ENCODE measurements around the gene TMEM212.

The TMEM212 gene

DNA sequence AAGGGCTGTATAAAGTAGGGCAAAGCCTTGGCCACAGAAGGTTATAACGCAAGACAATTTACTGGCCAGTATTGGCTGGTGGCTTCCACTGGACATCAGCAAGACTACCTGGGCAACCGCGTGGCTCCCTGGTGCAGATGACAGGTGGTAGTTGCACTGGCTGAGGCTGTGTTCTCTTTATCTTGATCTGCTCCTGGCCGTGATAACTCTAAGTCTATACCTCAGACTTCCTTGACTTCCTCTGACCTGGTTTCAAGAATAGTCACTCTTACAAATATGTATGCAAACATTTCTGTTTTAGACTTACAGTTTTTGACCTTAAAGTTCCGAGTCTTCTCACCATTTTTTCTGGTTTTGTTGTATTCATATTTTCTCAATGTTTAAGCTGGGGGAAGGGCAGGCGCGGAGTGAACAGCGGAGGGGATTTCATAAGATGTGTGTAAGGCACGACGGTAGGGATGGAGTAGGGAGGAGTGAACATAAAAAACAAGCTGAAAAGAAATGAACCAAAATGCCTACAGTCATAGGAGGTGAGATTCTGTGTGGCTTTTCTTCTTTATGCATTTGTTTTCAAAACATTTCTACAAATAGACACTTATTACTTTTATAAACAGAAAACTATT, 15.2 kb upstream of the TMEM212 start:
- Histone ChIP-seq H3K9me3 (ENCODE audit: insufficient read depth, low read depth, low read length) (no peaks in the 10 kb centered on the region), H3K4me3 (ENCODE audit: low read length, poor library complexity, severe bottlenecking) (no peak overlapping the region), H3K36me3 (ENCODE audit: insufficient read depth, low read length) (no peaks in the 10 kb centered on the region), H3K27me3 (ENCODE audit: insufficient read depth, low read length, poor library complexity, severe bottlenecking) (no peaks in the 10 kb centered on the region), H4K20me1 (ENCODE audit: insufficient read depth, low read length, poor library complexity, severe bottlenecking) (no peaks in the 10 kb centered on the region), H3K79me2 (ENCODE audit: insufficient read depth, low read length) (no peaks in the 10 kb centered on the region), H3K9me2 (replicated peaks; ENCODE audit: low read depth, low read length) (no peaks in the 10 kb centered on the region), H3K9ac (ENCODE audit: low read depth, low read length, poor library complexity, severe bottlenecking) (no peak overlapping the region), H2AFZ (ENCODE audit: low read length) (0 out of 2 replicates have a peak overlapping the region, but pooled peaks have one; percentile 16), H3F3A (ENCODE audit: low read depth) (no peaks in the 10 kb centered on the region), H3K4me1 (ENCODE audit: insufficient read depth, low read length, poor library complexity, severe bottlenecking) (peaks cover 5% of the 10 kb centered on the region), H3K4me2 (ENCODE audit: low read depth, low read length, poor library complexity, severe bottlenecking) (no peak overlapping the region)
- TF ChIP-seq EZH2phosphoT487 (IDR thresholded peaks at IDR 0.05; ENCODE audit: borderline replicate concordance) = no peak
- TF ChIP-seq, protein P1, sequence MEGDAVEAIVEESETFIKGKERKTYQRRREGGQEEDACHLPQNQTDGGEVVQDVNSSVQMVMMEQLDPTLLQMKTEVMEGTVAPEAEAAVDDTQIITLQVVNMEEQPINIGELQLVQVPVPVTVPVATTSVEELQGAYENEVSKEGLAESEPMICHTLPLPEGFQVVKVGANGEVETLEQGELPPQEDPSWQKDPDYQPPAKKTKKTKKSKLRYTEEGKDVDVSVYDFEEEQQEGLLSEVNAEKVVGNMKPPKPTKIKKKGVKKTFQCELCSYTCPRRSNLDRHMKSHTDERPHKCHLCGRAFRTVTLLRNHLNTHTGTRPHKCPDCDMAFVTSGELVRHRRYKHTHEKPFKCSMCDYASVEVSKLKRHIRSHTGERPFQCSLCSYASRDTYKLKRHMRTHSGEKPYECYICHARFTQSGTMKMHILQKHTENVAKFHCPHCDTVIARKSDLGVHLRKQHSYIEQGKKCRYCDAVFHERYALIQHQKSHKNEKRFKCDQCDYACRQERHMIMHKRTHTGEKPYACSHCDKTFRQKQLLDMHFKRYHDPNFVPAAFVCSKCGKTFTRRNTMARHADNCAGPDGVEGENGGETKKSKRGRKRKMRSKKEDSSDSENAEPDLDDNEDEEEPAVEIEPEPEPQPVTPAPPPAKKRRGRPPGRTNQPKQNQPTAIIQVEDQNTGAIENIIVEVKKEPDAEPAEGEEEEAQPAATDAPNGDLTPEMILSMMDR (conservative IDR thresholded peaks at IDR 0.05; ENCODE audit: low read length) = no peak

DNA sequence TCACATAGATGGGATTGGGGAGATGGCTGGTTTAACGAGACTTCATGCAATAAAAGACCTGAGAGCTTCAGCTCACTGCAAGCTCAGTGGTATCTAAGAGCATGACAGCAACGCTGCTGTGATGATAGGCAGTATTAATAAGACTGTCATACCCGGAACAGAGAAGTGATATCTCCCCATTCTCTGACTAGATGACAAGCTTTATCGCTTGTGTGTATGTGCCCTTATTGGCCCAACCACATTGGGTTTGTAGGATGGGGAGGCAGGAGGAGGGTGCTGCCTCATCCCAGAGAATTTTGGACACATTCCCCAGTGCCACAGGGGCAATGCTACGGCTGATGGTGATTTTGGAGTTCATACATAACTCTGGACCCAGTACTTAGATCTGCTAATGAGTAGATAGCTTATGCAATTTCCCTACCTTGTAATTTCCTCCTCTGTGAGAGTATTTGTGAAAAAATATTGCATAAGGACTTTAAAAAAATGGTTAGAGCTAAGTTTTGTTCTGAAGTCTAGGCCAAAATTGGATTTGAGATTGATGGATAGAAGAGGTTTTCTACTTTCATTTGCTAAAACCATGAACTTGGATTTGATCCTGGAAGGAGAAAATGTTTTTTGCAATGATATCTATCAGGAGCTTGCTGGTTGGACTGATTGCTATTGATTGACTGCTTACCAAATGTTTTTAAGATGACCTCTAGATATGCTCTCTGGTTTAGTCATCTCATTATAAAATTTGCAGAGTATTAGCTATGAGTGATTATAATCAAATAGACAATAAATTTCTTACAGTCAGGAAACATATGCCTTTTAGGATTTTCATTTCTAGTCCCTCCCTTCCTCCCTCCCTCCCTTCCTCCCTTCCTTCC, 14.0 kb upstream of the TMEM212 start:
- H3K9ac ChIP-seq (ENCODE audit: low read depth, low read length, poor library complexity, severe bottlenecking) = no peak overlapping the region
- H4K20me1 ChIP-seq (ENCODE audit: insufficient read depth, low read length, poor library complexity, severe bottlenecking) = no peaks in the 10 kb centered on the region
- TF ChIP-seq, protein P1 (conservative IDR thresholded peaks at IDR 0.05; ENCODE audit: low read length) = no peak
- TF ChIP-seq EZH2phosphoT487 (IDR thresholded peaks at IDR 0.05; ENCODE audit: borderline replicate concordance) = no peak
- no peaks in the 10 kb centered on the region for H3K36me3 ChIP-seq (ENCODE audit: insufficient read depth, low read length)
- H3K79me2 ChIP-seq (ENCODE audit: insufficient read depth, low read length) = no peaks in the 10 kb centered on the region
- no peak overlapping the region for H3K4me3 ChIP-seq (ENCODE audit: low read length, poor library complexity, severe bottlenecking)
- H3F3A ChIP-seq (ENCODE audit: low read depth) = no peaks in the 10 kb centered on the region
- H3K4me1 ChIP-seq (ENCODE audit: insufficient read depth, low read length, poor library complexity, severe bottlenecking) = peaks cover 5% of the 10 kb centered on the region
- H2AFZ ChIP-seq (ENCODE audit: low read length) = no peak overlapping the region
- no peaks in the 10 kb centered on the region for H3K27me3 ChIP-seq (ENCODE audit: insufficient read depth, low read length, poor library complexity, severe bottlenecking)
- H3K9me2 ChIP-seq (replicated peaks; ENCODE audit: low read depth, low read length) = no peaks in the 10 kb centered on the region
- no peaks in the 10 kb centered on the region for H3K9me3 ChIP-seq (ENCODE audit: insufficient read depth, low read depth, low read length)
- no peak overlapping the region for H3K4me2 ChIP-seq (ENCODE audit: low read depth, low read length, poor library complexity, severe bottlenecking)

DNA sequence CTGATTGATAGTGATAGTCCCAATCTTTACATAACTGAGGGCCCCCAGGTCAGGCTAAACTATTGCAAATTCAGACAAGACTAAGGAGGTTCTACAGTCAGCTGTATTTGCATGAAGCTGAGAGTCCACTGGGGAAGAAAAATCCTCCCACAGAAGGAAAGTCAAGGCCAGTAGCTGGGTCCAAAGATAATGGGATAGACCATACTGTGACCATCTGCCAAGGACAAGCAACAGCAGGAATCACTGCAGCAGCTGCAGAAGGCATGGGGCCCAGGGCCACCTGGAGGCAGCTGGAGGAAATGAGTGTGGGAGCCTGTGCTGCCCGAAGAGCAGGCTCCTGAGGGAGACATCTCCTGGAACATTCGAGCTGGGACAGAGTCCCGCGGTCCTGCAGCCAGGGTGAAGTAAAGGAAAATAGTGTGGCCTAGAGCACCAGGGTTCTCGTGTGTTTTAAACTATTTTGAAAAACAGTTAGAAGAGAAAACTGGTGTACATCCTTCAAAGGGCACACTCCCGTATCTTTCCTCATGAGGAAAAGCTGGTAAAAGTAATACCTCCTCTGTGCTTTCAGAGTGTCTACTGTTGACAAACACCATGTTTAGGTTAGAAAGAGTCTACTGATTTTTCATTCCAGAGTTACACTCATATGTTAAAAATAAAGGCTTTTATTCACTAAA, 13.2 kb upstream of the TMEM212 start:
- Histone ChIP-seq H4K20me1 (ENCODE audit: insufficient read depth, low read length, poor library complexity, severe bottlenecking) (no peaks in the 10 kb centered on the region), H3K79me2 (ENCODE audit: insufficient read depth, low read length) (no peaks in the 10 kb centered on the region), H3F3A (ENCODE audit: low read depth) (no peaks in the 10 kb centered on the region), H3K36me3 (ENCODE audit: insufficient read depth, low read length) (no peaks in the 10 kb centered on the region), H3K27me3 (ENCODE audit: insufficient read depth, low read length, poor library complexity, severe bottlenecking) (no peaks in the 10 kb centered on the region), H3K9me3 (ENCODE audit: insufficient read depth, low read depth, low read length) (no peaks in the 10 kb centered on the region), H3K4me2 (ENCODE audit: low read depth, low read length, poor library complexity, severe bottlenecking) (no peak overlapping the region), H3K4me1 (ENCODE audit: insufficient read depth, low read length, poor library complexity, severe bottlenecking) (peaks cover 5% of the 10 kb centered on the region), H2AFZ (ENCODE audit: low read length) (peak overlapping the region; percentile 57; the same call in 1 of the 2 replicates), H3K4me3 (ENCODE audit: low read length, poor library complexity, severe bottlenecking) (no peak overlapping the region), H3K9me2 (replicated peaks; ENCODE audit: low read depth, low read length) (no peaks in the 10 kb centered on the region), H3K9ac (ENCODE audit: low read depth, low read length, poor library complexity, severe bottlenecking) (no peak overlapping the region)
- TF ChIP-seq, protein P1 (conservative IDR thresholded peaks at IDR 0.05; ENCODE audit: low read length) = peak; percentile 74
- TF ChIP-seq EZH2phosphoT487 (IDR thresholded peaks at IDR 0.05; ENCODE audit: borderline replicate concordance) = no peak
